ENCODE measurements around the gene NDOR1. TPM values are rescaled to one million over a fixed set of nuclear protein-coding genes. Genes with fewer than 3 reads are reported as not detected.

The NDOR1 gene
- total RNA-seq, 6 experiments from 2014 or later: 13.1 to 17.3 (median 16.6) TPM

GRCh38 chr9:137194388-137194787 lies 11.1 kb upstream of the NDOR1 start:
- H3K4me1 Mint-ChIP-seq (ENCODE audit: low read depth): peaks cover 20% of the 10 kb centered on the region
- no peak overlapping the region for H3K27ac Mint-ChIP-seq
- H3K4me3 Mint-ChIP-seq: no peak overlapping the region
- H3K36me3 Mint-ChIP-seq (ENCODE audit: low read depth): no peaks in the 10 kb centered on the region; the same call in 1 of the 2 replicates
- TF ChIP-seq CTCF (IDR thresholded peaks at IDR 0.05): no peak
- H3K9me3 Mint-ChIP-seq: no peaks in the 10 kb centered on the region
- DNase-seq: no peak
- H3K27me3 Mint-ChIP-seq (ENCODE audit: insufficient read depth): peaks cover 1% of the 10 kb centered on the region; the same call in 1 of the 2 replicates

DNA sequence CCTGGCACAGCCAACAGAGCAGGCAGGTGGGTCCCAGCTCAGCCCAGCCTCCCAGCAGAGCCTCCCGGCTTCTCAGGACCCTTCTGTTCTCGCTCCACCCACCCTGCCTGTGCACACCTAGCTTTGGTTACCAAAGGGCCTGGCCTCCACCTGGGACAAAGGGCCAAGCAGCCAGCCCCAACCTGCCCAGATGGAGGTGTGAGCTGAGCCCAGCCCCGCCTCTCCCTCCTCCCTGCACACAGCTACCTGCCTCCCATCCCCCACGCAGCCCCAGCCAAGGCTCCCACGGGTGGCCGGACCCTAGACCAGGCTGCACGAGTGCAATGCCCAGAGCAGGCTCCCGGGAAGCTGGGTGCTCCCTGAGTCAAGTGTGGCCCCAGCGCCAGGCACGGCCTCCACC lies 10.6 kb upstream of the NDOR1 start:
- peaks cover 1% of the 10 kb centered on the region; the same call in 1 of the 2 replicates for H3K27me3 Mint-ChIP-seq (ENCODE audit: insufficient read depth)
- no peaks in the 10 kb centered on the region for H3K36me3 Mint-ChIP-seq (ENCODE audit: low read depth)
- DNase-seq: no peak
- H3K4me3 Mint-ChIP-seq: no peak overlapping the region
- no peak for TF ChIP-seq CTCF (IDR thresholded peaks at IDR 0.05)
- H3K4me1 Mint-ChIP-seq (ENCODE audit: low read depth): peaks cover 16% of the 10 kb centered on the region
- no peak overlapping the region for H3K27ac Mint-ChIP-seq
- no peaks in the 10 kb centered on the region for H3K9me3 Mint-ChIP-seq

DNA sequence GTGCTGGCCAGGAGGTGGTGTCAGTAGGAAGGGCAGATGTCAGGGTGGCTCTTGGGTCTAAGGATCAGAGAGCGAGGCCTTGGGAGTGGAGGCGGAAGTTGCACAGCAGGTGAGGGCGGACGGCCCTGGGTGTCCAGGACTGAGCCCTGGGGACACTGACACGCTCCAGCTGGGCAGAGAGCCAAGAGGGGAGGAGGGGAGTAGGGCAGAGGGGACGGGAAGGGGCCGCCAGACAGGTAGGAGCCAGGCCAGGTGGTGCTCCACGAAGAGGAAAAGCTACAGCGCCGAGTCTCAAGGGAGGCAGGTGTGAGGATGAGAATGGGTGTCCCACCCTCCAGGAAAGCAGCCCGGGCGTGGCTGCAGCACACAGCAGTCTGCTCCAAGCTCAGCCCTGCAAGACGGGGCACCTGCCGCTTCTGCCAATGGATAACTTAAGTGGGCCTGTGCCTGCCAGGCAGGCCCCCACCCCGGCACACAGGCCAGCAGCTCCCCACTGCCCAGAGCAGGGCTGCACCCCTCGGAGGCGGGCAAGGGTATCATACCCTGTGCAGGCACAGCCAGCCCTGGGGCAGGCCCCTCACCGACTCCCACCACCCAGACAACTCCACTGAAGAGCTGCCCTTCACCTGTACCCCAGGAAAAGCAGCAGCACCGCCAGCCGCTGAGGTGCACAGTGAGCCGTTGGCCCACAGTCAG lies 9.8 kb upstream of the NDOR1 start:
- no peak for DNase-seq
- Mint-ChIP-seq H3K27ac (no peak overlapping the region), H3K27me3 (ENCODE audit: insufficient read depth) (peaks cover 1% of the 10 kb centered on the region; the same call in 1 of the 2 replicates), H3K36me3 (ENCODE audit: low read depth) (no peaks in the 10 kb centered on the region), H3K4me3 (no peak overlapping the region), H3K9me3 (no peaks in the 10 kb centered on the region), H3K4me1 (ENCODE audit: low read depth) (peaks cover 13% of the 10 kb centered on the region)
- TF ChIP-seq CTCF (IDR thresholded peaks at IDR 0.05): no peak

DNA sequence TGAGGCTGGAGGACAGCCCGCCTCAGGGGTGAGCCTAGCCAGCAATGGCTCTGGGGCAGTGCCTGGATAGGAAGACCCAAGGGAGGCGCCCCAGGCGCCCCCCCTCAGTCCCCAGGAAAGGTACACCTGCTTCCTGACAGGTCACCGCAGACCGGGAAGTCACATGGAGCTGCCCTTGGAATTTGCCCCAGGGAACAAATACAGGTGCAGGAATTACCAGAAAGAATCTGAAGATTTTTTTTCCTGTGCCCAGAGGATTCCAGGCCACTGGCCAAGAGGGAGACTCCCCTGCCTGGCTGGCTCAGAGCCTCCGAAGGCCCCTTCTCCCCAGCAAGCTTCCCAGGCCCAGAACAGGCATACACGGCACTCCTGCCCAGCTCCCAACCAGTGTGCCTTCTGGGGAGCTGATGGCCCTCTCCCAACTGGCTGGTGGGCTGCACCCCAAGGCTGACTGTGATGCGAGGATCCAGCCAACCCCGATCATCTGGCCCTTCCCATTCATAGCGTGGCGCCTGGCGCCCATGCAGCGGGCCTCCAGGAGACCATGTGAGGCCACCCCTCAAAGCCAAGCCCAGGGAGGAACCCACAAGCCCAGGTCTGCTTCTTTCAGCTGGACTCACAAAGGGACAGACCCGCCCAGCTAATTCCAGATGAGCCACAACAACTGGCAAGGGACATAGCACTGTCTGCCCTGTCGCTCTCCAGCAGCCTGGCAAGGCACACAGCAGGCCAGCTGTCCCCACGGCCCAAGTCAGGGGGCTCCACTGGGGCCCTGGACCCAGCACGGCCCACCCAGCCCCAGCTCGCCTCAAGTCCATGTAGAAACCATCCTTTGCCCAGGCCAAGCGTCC lies 7.2 kb upstream of the NDOR1 start:
- peaks cover 3% of the 10 kb centered on the region for H3K27me3 Mint-ChIP-seq (ENCODE audit: insufficient read depth)
- H3K4me1 Mint-ChIP-seq (ENCODE audit: low read depth): peaks cover 14% of the 10 kb centered on the region
- no peak overlapping the region for H3K27ac Mint-ChIP-seq
- no peaks in the 10 kb centered on the region for H3K36me3 Mint-ChIP-seq (ENCODE audit: low read depth)
- TF ChIP-seq CTCF (IDR thresholded peaks at IDR 0.05): no peak
- no peaks in the 10 kb centered on the region for H3K9me3 Mint-ChIP-seq
- DNase-seq: no peak
- peak overlapping the region; percentile 87; the same call in 1 of the 2 replicates for H3K4me3 Mint-ChIP-seq

- Mint-ChIP-seq H3K4me1 (ENCODE audit: low read depth) (peaks cover 14% of the 10 kb centered on the region), H3K4me3 (peak overlapping the region; percentile 87; the same call in 1 of the 2 replicates), H3K9me3 (no peaks in the 10 kb centered on the region), H3K27me3 (ENCODE audit: insufficient read depth) (peaks cover 3% of the 10 kb centered on the region), H3K36me3 (ENCODE audit: low read depth) (no peaks in the 10 kb centered on the region), H3K27ac (no peak overlapping the region)
- no peak for DNase-seq
- TF ChIP-seq CTCF (IDR thresholded peaks at IDR 0.05): no peak
Observed at GRCh38 chr9:137198902-137199283, 6.6 kb upstream of the NDOR1 start.
